ENCODE data around the gene GLTP. TPM values are rescaled to one million over a fixed set of nuclear protein-coding genes. Genes with fewer than 3 reads are reported as not detected.

GLTP gene
- total and polyA plus RNA-seq, 2 of the 13 experiments (the other 11 are each of a cell fraction or from before 2014, with no cell fraction given): 10.7 to 12.9 TPM

DNA sequence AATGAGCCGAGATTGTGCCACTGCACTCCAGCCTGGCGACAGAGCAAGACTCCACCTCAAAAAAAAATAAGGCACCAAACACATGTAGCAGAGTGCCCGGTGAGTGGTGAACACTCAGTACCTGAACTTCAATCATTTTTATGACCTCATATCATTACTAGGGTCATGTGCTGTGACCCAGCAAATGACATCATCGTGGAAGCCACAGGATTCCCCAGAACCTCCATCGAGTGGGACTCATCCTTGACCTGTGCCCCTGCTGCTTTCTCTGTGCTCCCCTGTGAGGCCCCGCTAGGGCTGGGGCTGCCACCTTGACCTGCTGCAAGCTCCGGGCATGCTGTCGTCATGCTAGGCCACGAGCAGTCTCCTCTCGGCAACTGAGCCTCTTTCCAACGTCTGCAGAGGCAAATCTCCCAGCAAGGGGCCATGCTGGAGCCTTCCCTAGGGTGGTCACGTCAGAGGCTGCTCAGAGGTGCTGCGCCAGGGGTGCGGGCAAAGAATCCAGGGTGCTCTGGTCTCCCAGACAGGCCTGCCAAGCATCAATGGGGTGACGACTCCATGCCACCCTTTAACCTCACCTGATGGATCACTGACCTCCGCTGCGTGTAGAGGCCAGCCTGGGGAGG lies 18.5 kb downstream of the GLTP start (continued):
- TF ChIP-seq, protein P1, sequence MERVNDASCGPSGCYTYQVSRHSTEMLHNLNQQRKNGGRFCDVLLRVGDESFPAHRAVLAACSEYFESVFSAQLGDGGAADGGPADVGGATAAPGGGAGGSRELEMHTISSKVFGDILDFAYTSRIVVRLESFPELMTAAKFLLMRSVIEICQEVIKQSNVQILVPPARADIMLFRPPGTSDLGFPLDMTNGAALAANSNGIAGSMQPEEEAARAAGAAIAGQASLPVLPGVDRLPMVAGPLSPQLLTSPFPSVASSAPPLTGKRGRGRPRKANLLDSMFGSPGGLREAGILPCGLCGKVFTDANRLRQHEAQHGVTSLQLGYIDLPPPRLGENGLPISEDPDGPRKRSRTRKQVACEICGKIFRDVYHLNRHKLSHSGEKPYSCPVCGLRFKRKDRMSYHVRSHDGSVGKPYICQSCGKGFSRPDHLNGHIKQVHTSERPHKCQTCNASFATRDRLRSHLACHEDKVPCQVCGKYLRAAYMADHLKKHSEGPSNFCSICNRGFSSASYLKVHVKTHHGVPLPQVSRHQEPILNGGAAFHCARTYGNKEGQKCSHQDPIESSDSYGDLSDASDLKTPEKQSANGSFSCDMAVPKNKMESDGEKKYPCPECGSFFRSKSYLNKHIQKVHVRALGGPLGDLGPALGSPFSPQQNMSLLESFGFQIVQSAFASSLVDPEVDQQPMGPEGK (CRISPR knock-in tag; IDR thresholded peaks at IDR 0.05): peak; percentile 50; the same call in 1 of the 2 replicates
- TF ChIP-seq, protein P2, sequence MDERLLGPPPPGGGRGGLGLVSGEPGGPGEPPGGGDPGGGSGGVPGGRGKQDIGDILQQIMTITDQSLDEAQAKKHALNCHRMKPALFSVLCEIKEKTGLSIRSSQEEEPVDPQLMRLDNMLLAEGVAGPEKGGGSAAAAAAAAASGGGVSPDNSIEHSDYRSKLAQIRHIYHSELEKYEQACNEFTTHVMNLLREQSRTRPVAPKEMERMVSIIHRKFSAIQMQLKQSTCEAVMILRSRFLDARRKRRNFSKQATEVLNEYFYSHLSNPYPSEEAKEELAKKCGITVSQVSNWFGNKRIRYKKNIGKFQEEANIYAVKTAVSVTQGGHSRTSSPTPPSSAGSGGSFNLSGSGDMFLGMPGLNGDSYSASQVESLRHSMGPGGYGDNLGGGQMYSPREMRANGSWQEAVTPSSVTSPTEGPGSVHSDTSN (CRISPR knock-in tag; IDR thresholded peaks at IDR 0.05): no peak
- TF ChIP-seq DMAP1 (CRISPR knock-in tag; IDR thresholded peaks at IDR 0.05) (0 out of 2 replicates have a peak, but pooled peaks have one; percentile 32), EP300 (IDR thresholded peaks at IDR 0.05; ENCODE audit: low read depth in 2 of 2, low read length in 2 of 2) (peak; percentile 55 to 70; a peak in 2 of 4 replicates), EP300 (CRISPR knock-in tag; IDR thresholded peaks at IDR 0.05; ENCODE audit: borderline replicate concordance) (peak; percentile 57; the same call in 1 of the 2 replicates), HMG20B (CRISPR knock-in tag; conservative IDR thresholded peaks at IDR 0.05) (no peak), NR2C2 (CRISPR knock-in tag; IDR thresholded peaks at IDR 0.05; ENCODE audit: borderline replicate concordance) (peak; percentile 85), ZBTB37 (CRISPR knock-in tag; IDR thresholded peaks at IDR 0.05) (peak; percentile 79; the same call in 1 of the 2 replicates), MLX (CRISPR knock-in tag; IDR thresholded peaks at IDR 0.05) (0 out of 2 replicates have a peak, but pooled peaks have one; percentile 29), PLRG1 (conservative IDR thresholded peaks at IDR 0.05) (no peak), MYC (CRISPR knock-in tag; IDR thresholded peaks at IDR 0.05; ENCODE audit: borderline replicate concordance) (peak; percentile 55; the same call in 1 of the 2 replicates), E2F1 (CRISPR knock-in tag; IDR thresholded peaks at IDR 0.05) (no peak)
- TF ChIP-seq, protein P3, sequence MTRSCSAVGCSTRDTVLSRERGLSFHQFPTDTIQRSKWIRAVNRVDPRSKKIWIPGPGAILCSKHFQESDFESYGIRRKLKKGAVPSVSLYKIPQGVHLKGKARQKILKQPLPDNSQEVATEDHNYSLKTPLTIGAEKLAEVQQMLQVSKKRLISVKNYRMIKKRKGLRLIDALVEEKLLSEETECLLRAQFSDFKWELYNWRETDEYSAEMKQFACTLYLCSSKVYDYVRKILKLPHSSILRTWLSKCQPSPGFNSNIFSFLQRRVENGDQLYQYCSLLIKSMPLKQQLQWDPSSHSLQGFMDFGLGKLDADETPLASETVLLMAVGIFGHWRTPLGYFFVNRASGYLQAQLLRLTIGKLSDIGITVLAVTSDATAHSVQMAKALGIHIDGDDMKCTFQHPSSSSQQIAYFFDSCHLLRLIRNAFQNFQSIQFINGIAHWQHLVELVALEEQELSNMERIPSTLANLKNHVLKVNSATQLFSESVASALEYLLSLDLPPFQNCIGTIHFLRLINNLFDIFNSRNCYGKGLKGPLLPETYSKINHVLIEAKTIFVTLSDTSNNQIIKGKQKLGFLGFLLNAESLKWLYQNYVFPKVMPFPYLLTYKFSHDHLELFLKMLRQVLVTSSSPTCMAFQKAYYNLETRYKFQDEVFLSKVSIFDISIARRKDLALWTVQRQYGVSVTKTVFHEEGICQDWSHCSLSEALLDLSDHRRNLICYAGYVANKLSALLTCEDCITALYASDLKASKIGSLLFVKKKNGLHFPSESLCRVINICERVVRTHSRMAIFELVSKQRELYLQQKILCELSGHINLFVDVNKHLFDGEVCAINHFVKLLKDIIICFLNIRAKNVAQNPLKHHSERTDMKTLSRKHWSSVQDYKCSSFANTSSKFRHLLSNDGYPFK (CRISPR knock-in tag; IDR thresholded peaks at IDR 0.05; ENCODE audit: borderline replicate concordance): no peak
- TF ChIP-seq, protein P4, sequence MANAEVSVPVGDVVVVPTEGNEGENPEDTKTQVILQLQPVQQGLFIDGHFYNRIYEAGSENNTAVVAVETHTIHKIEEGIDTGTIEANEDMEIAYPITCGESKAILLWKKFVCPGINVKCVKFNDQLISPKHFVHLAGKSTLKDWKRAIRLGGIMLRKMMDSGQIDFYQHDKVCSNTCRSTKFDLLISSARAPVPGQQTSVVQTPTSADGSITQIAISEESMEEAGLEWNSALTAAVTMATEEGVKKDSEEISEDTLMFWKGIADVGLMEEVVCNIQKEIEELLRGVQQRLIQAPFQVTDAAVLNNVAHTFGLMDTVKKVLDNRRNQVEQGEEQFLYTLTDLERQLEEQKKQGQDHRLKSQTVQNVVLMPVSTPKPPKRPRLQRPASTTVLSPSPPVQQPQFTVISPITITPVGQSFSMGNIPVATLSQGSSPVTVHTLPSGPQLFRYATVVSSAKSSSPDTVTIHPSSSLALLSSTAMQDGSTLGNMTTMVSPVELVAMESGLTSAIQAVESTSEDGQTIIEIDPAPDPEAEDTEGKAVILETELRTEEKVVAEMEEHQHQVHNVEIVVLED (CRISPR knock-in tag; IDR thresholded peaks at IDR 0.05; ENCODE audit: borderline replicate concordance): peak; percentile 37; the same call in 1 of the 2 replicates
